Esophagus muscularis mucosa (tissue), 4 donors: ENCODE measurements around the gene TMEM100. TPM values are rescaled to one million over a fixed set of nuclear protein-coding genes. Genes with fewer than 3 reads are reported as not detected.

Source experiments
- DNase-seq: peaks from one replicate; pipeline ENCODE4 v3.0.0-alpha.2; 2017; ENCODE audit errors: extremely low spot score
- H3K27ac ChIP-seq, 4 donors: fragments of 200-600 bp; sonication (generic); replicated peaks in 1 of 4; 1 replicate in 3 of 4; 2 replicates in 1 of 4; pipeline ENCODE4 v1.5.1; 2016 to 2019; ENCODE audit warnings: mild to moderate bottlenecking in 1 of 4
- H3K27me3 ChIP-seq, 4 donors: fragments of 200-600 bp; sonication (generic); one replicate each; pipeline versions ENCODE4 v1.5.1 to v1.6.0; 2016 to 2019
- H3K36me3 ChIP-seq, 4 donors: fragments of 200-600 bp; sonication (generic); one replicate each; pipeline ENCODE4 v1.5.1; 2016 to 2019
- H3K4me1 ChIP-seq, 4 donors: fragments of 200-600 bp; sonication (generic); one replicate each; pipeline ENCODE4 v1.5.1; 2016 to 2019
- H3K4me3 ChIP-seq, 4 donors: fragments of 200-600 bp; sonication (generic); 1 replicate in 2 of 4; 2 replicates in 2 of 4; pipeline ENCODE4 v1.5.1; 2016 to 2019; ENCODE audit warnings: mild to moderate bottlenecking in 4 of 4, moderate library complexity in 1 of 4
- H3K9me3 ChIP-seq, 4 donors: fragments of 200-600 bp; sonication (generic); 1 replicate in 3 of 4; 2 replicates in 1 of 4; pipeline ENCODE4 v1.5.1; 2016 to 2019
- CTCF ChIP-seq, 3 experiments: fragments of 200-600 bp in 2 of 3; fragments of 450-650 bp in 1 of 3; sonication (generic) in 2 of 3; IDR thresholded peaks; one replicate each; pipeline ENCODE4 v1.5.1; 2017 to 2019; ENCODE audit warnings: antibody characterized with exemption in 3 of 3, mild to moderate bottlenecking in 2 of 3, moderate library complexity in 1 of 3
- EP300 ChIP-seq: sonication (generic); formaldehyde crosslinking; IDR thresholded peaks from one replicate; pipeline ENCODE4 v1.6.1; 2017; ENCODE audit warnings: antibody characterized with exemption
- POLR2A ChIP-seq: fragments of 450-650 bp; IDR thresholded peaks from one replicate; pipeline ENCODE4 v1.6.1; 2017; ENCODE audit warnings: antibody characterized with exemption, moderate library complexity, mild to moderate bottlenecking, low read depth
- POLR2AphosphoS5 ChIP-seq, 2 donors: sonication (generic); formaldehyde crosslinking; IDR thresholded peaks; one replicate each; pipeline ENCODE4 v1.6.1; 2017; ENCODE audit warnings: antibody characterized with exemption in 2 of 2
- WGBS: methylation state at CpG from one replicate; pipeline ENCODE4 v1.1.5; 2018; 5-methylcytosine and 5-hydroxymethylcytosine counted together
- intact Hi-C: fragments of 100-400 bp; cut with DNase I; formaldehyde crosslinking; loops from one replicate; pipeline ENCODE4 v1.15.1; 2023
- total RNA-seq, 4 donors: library from RNA; depleted of rRNA; stranded (reverse); fragments of >200 nt; gene quantifications; one replicate each; pipeline versions ENCODE4 v1.1.0 to v1.2.1, GENCODE V29; 2016

Gene TMEM100
- total RNA-seq, 4 donors from 2014 or later, result 4.2 to 9.6 (median 9.5) TPM

- TF ChIP-seq CTCF (IDR thresholded peaks at IDR 0.05), result no peak
- no peak for TF ChIP-seq POLR2A
- no peak for TF ChIP-seq POLR2AphosphoS5 (IDR thresholded peaks at IDR 0.05)
- TF ChIP-seq EP300, result no peak
- 65% methylated on average over 4 of the region's 4 CpGs for WGBS
These were observed 11.6 kb upstream of the TMEM100 start for GRCh38 chr17:55734128-55734781.

GRCh38 chr17:55731586-55732250, 9.1 kb upstream of the TMEM100 start:
- DNase-seq, result no peak
- no peaks in the 10 kb centered on the region for H3K9me3 ChIP-seq
- TF ChIP-seq POLR2AphosphoS5 (IDR thresholded peaks at IDR 0.05) (peak; percentile 54 to 62), EP300 (no peak), CTCF (IDR thresholded peaks at IDR 0.05) (no peak), POLR2A (no peak)
- H3K36me3 ChIP-seq, result no peaks in the 10 kb centered on the region
- no peaks in the 10 kb centered on the region for H3K27me3 ChIP-seq
- WGBS, result 41% methylated on average over 10 of the region's 10 CpGs
- intact Hi-C loops, result no loop called here
- peak overlapping the region; percentile 72 to 80 (median 80) for H3K27ac ChIP-seq
- H3K4me3 ChIP-seq, result peak overlapping the region; percentile 29 to 38 (median 32)
- H3K4me1 ChIP-seq, result peaks cover 25 to 76% (median 70%) of the 10 kb centered on the region in 4 donors

More at GRCh38 chr17:55734128-55734781, 11.6 kb upstream of the TMEM100 start:
- Histone ChIP-seq H3K27me3 (no peaks in the 10 kb centered on the region), H3K4me1 (peaks cover 25 to 53% (median 46%) of the 10 kb centered on the region in 4 donors), H3K36me3 (no peaks in the 10 kb centered on the region), H3K9me3 (no peaks in the 10 kb centered on the region), H3K27ac (peak overlapping the region in 2 of 4 donors; percentile 79 to 80), H3K4me3 (no peak overlapping the region)
- intact Hi-C loops, result no loop called here
- no peak for DNase-seq

- H3K9me3 ChIP-seq, result no peaks in the 10 kb centered on the region
- intact Hi-C loops, result no loop called here
- TF ChIP-seq CTCF (IDR thresholded peaks at IDR 0.05), result no peak
- TF ChIP-seq EP300, result peak; percentile 54
- peak in 1 of 2 donors; percentile 58 for TF ChIP-seq POLR2AphosphoS5 (IDR thresholded peaks at IDR 0.05)
- no peak for TF ChIP-seq POLR2A
- peaks cover 28 to 84% (median 78%) of the 10 kb centered on the region in 4 donors for H3K4me1 ChIP-seq
- WGBS, result 41% methylated on average over 3 of the region's 3 CpGs
- no peak for DNase-seq
- H3K27me3 ChIP-seq, result no peaks in the 10 kb centered on the region
- H3K4me3 ChIP-seq, result peak overlapping the region; percentile 29 to 38 (median 32)
- no peaks in the 10 kb centered on the region for H3K36me3 ChIP-seq
- H3K27ac ChIP-seq, result peak overlapping the region; percentile 72 to 80 (median 80)
These were observed 8.1 kb upstream of the TMEM100 start for GRCh38 chr17:55730808-55731207.

GRCh38 chr17:55730380-55730779, 7.7 kb upstream of the TMEM100 start:
- TF ChIP-seq POLR2AphosphoS5 (IDR thresholded peaks at IDR 0.05) (no peak), POLR2A (no peak), CTCF (IDR thresholded peaks at IDR 0.05) (no peak), EP300 (no peak)
- no peak for DNase-seq
- Histone ChIP-seq H3K27ac (peak overlapping the region; percentile 72 to 80 (median 80)), H3K36me3 (no peaks in the 10 kb centered on the region), H3K4me1 (peaks cover 28 to 88% (median 79%) of the 10 kb centered on the region in 4 donors), H3K27me3 (no peaks in the 10 kb centered on the region), H3K4me3 (peak overlapping the region in 2 of 4 donors; percentile 29 to 36), H3K9me3 (no peaks in the 10 kb centered on the region)
- 27% methylated on average over 1 of the region's 1 CpG for WGBS
- intact Hi-C loops, result no loop called here
